ENCODE measurements around the gene ZEB1. TPM values are rescaled to one million over a fixed set of nuclear protein-coding genes. Genes with fewer than 3 reads are reported as not detected.

Gene ZEB1
- total and polyA plus RNA-seq, 9 of the 15 experiments (the other 6 are each of a cell fraction or from before 2014, with no cell fraction given) = 2.1 to 8.4 (median 4.9) TPM

DNA sequence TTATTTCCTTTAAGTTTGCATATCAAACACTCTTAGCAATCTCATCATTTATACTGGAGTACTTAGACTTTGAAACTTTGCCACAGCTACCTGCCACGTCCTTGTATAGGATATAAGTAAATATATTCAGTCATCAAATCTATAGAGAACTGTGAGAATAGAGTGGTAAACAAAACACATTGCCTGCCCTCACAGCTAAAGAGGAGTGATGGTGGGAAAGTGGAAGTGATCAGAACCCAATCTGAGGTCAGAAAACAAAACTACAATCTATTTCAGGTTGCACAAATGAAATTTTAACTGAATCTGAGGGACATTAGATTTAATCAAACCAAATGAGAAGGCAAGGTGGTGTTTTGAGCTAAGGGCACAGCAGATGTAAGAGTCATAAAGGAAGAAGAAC is 74.8 kb downstream of the ZEB1 start:
- WGBS (ENCODE audit: insufficient coverage, low coverage, missing lambda C conversion rate) = 0% methylated on average over 1 of the region's 1 CpG
- intact Hi-C loops (cut with micrococcal nuclease) = no loop called here
- DNase-seq (ENCODE audit: extremely low read depth in 1 of 4, low spot score in 3 of 4) = no peak
- Histone ChIP-seq H2AFZ (ENCODE audit: low read depth, low read length) (no peak overlapping the region), H3K4me1 (replicated peaks in 1 of 2; ENCODE audit: control insufficient read depth in 2 of 2, insufficient read depth in 2 of 2, low read length in 2 of 2) (no peaks in the 10 kb centered on the region), H3K9ac (ENCODE audit: insufficient read depth in 1 of 2, low read depth in 2 of 2, low read length in 2 of 2) (no peak overlapping the region), H3K4me2 (ENCODE audit: insufficient read depth, low read length) (no peak overlapping the region), H3K9me3 (replicated peaks; ENCODE audit: control insufficient read depth, insufficient read depth, low read depth, low read length) (no peaks in the 10 kb centered on the region), H3K4me3 (no peak overlapping the region), H3K36me3 (ENCODE audit: control insufficient read depth, insufficient read depth, low read length) (no peaks in the 10 kb centered on the region), H3K9me1 (ENCODE audit: control insufficient read depth, insufficient read depth, low read length) (no peaks in the 10 kb centered on the region), H4K20me1 (replicated peaks; ENCODE audit: control insufficient read depth, insufficient read depth, low read length) (no peaks in the 10 kb centered on the region), H3K79me2 (ENCODE audit: control insufficient read depth, insufficient read depth, low read length) (no peaks in the 10 kb centered on the region), H3K27me3 (ENCODE audit: control insufficient read depth in 2 of 2, insufficient read depth in 2 of 2, low read length in 2 of 2) (no peaks in the 10 kb centered on the region), H3K27ac (ENCODE audit: extremely low read depth, low read depth, low read length) (no peak overlapping the region)
- BruUV-seq (replicated peaks) = no TSS peak
- in situ Hi-C loops (cut with MboI) = no loop called here
- ATAC-seq = no peak
- POLR2A ChIA-PET = no interaction called here
- no peak for TF ChIP-seq PTTG1 (tag; IDR thresholded peaks at IDR 0.05; ENCODE audit: low read depth)
- TF ChIP-seq ZNF354B (CRISPR knock-in tag; IDR thresholded peaks at IDR 0.05) = no peak
- TF ChIP-seq HLTF (IDR thresholded peaks at IDR 0.05) = no peak
- TF ChIP-seq KLF13 (tag; IDR thresholded peaks at IDR 0.05; ENCODE audit: borderline replicate concordance, low read depth) = no peak
- TF ChIP-seq MCM2 (IDR thresholded peaks at IDR 0.05; ENCODE audit: low read depth) = no peak
- TF ChIP-seq ZNF668 (CRISPR knock-in tag; IDR thresholded peaks at IDR 0.05) = no peak
- TF ChIP-seq ZNF436 (CRISPR knock-in tag; IDR thresholded peaks at IDR 0.05) = no peak
- TF ChIP-seq, protein P1, sequence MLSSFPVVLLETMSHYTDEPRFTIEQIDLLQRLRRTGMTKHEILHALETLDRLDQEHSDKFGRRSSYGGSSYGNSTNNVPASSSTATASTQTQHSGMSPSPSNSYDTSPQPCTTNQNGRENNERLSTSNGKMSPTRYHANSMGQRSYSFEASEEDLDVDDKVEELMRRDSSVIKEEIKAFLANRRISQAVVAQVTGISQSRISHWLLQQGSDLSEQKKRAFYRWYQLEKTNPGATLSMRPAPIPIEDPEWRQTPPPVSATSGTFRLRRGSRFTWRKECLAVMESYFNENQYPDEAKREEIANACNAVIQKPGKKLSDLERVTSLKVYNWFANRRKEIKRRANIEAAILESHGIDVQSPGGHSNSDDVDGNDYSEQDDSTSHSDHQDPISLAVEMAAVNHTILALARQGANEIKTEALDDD (IDR thresholded peaks at IDR 0.05) = no peak
- TF ChIP-seq FOXJ2 (tag; IDR thresholded peaks at IDR 0.05) = no peak
- TF ChIP-seq, protein P2, sequence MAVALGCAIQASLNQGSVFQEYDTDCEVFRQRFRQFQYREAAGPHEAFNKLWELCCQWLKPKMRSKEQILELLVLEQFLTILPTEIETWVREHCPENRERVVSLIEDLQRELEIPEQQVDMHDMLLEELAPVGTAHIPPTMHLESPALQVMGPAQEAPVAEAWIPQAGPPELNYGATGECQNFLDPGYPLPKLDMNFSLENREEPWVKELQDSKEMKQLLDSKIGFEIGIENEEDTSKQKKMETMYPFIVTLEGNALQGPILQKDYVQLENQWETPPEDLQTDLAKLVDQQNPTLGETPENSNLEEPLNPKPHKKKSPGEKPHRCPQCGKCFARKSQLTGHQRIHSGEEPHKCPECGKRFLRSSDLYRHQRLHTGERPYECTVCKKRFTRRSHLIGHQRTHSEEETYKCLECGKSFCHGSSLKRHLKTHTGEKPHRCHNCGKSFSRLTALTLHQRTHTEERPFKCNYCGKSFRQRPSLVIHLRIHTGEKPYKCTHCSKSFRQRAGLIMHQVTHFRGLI (CRISPR knock-in tag; IDR thresholded peaks at IDR 0.05) = no peak
- no peak for TF ChIP-seq TOE1 (IDR thresholded peaks at IDR 0.05; ENCODE audit: borderline replicate concordance)
- TF ChIP-seq TOE1 (CRISPR knock-in tag; IDR thresholded peaks at IDR 0.05; ENCODE audit: borderline replicate concordance, low read depth) = no peak
- CTCF ChIA-PET (ENCODE audit: low intra/inter-chr PET ratio) = no interaction called here
- no peak for FAIRE-seq
